K562 (cell line): Measurements from ENCODE around the gene SMIM7. TPM values are rescaled to one million over a fixed set of nuclear protein-coding genes. Genes with fewer than 3 reads are reported as not detected.
"Not testable (repeated sequence)": the region's sequence is repeated elsewhere in the genome, so short reads cannot be mapped to it uniquely, and the experiment has no call there.

Source experiments
- ATAC-seq: fragments of 200-7000 bp; cut with Tn5 transposase; 3 replicates; pipeline ENCODE4 v1.9.1; 2020; ENCODE audit warnings: moderate library complexity
- BruUV-seq: library from RNA; stranded (reverse); fragments of 400-500 nt; replicated peaks from 2 replicates; lab custom pipeline; 2021; lab: Mats Ljungman, UMichigan
- CTCF ChIA-PET: fragments of 300-600 bp; formaldehyde crosslinking; extraction: SDS; loops from one replicate; lab custom pipeline; 2021; ENCODE audit warnings: low intra/inter-chr PET ratio; lab: Yijun Ruan, JAX
- POLR2A ChIA-PET: fragments of 300-600, 350-650 bp; sonication (Branson Sonifier 250); formaldehyde crosslinking; extraction: SDS; loops from one replicate; lab custom pipeline; 2021; ENCODE audit warnings: antibody characterized with exemption, inconsistent platforms; lab: Yijun Ruan, JAX
- DNase-seq, 4 experiments: peaks; one replicate each; pipeline versions ENCODE4 v3.0.0 to v3.0.0-alpha.2; 2011 to 2018; ENCODE audit warnings: low spot score in 3 of 4, mixed read lengths in 3 of 4; ENCODE audit errors: extremely low read depth in 1 of 4
- FAIRE-seq: peaks from 2 replicates; lab custom pipeline; 2011; peaks lifted over from hg19 to GRCh38; lab: Jason Lieb, UNC
- H2AFZ ChIP-seq: 2 replicates; pipeline ENCODE4 v1.6.0; 2011; ENCODE audit warnings: low read depth, low read length, control low read depth, inconsistent platforms
- H3K27ac ChIP-seq: fragments of 200-600 bp; 3 replicates; pipeline ENCODE4 v1.8.0; 2011; ENCODE audit warnings: low read depth, mild to moderate bottlenecking, control low read depth, inconsistent platforms, low read length, moderate library complexity, mixed read lengths; ENCODE audit errors: extremely low read depth
- H3K27me3 ChIP-seq, 2 experiments: fragments of 300-600 bp in 1 of 2; 2 replicates in 1 of 2; 3 replicates in 1 of 2; pipeline versions ENCODE4 v1.6.0 to v1.8.0; 2011; ENCODE audit warnings: inconsistent platforms in 2 of 2, low read length in 2 of 2, mild to moderate bottlenecking in 1 of 2, mixed read lengths in 1 of 2, moderate library complexity in 1 of 2; ENCODE audit not compliant: control insufficient read depth in 2 of 2, insufficient read depth in 2 of 2
- H3K36me3 ChIP-seq: fragments of 300-600 bp; 3 replicates; pipeline ENCODE4 v1.8.0; 2011; ENCODE audit warnings: mild to moderate bottlenecking, low read length, inconsistent platforms; ENCODE audit not compliant: control insufficient read depth, insufficient read depth
- H3K4me1 ChIP-seq, 2 experiments: fragments of 200-600 bp in 1 of 2; replicated peaks in 1 of 2; 2 replicates in 1 of 2; 3 replicates in 1 of 2; pipeline versions ENCODE4 v1.5.1 to v1.8.0; 2011; ENCODE audit warnings: inconsistent platforms in 2 of 2, low read length in 2 of 2, mild to moderate bottlenecking in 1 of 2, mixed read lengths in 1 of 2, moderate library complexity in 1 of 2; ENCODE audit not compliant: control insufficient read depth in 2 of 2, insufficient read depth in 2 of 2
- H3K4me2 ChIP-seq: 2 replicates; pipeline ENCODE4 v1.6.1; 2011; ENCODE audit warnings: low read length, control low read depth, inconsistent platforms, mixed read lengths; ENCODE audit not compliant: insufficient read depth
- H3K4me3 ChIP-seq: fragments of 200-600 bp; sonication (generic), shearing (Covaris generic); 2 replicates; pipeline ENCODE4 v1.5.1; 2016; ENCODE audit warnings: control low read depth, inconsistent platforms
- H3K79me2 ChIP-seq: fragments of 200-600 bp; 3 replicates; pipeline ENCODE4 v1.8.0; 2011; ENCODE audit warnings: low read length, inconsistent platforms; ENCODE audit not compliant: control insufficient read depth, insufficient read depth
- H3K9ac ChIP-seq, 2 experiments: 2 replicates each; pipeline versions ENCODE4 v1.6.0 to v1.6.1; 2011; ENCODE audit warnings: low read depth in 2 of 2, low read length in 2 of 2, control low read depth in 1 of 2, inconsistent platforms in 1 of 2, mild to moderate bottlenecking in 1 of 2, mixed read lengths in 1 of 2; ENCODE audit not compliant: insufficient read depth in 1 of 2
- H3K9me1 ChIP-seq: one replicate; pipeline ENCODE4 v1.6.0; 2011; ENCODE audit warnings: inconsistent platforms, mild to moderate bottlenecking, low read length, moderate library complexity; ENCODE audit not compliant: control insufficient read depth, insufficient read depth
- H3K9me3 ChIP-seq: replicated peaks from 2 replicates; pipeline ENCODE4 v1.5.1; 2011; ENCODE audit warnings: low read depth, low read length, inconsistent platforms; ENCODE audit not compliant: control insufficient read depth, insufficient read depth
- H4K20me1 ChIP-seq: replicated peaks from 2 replicates; pipeline ENCODE4 v1.6.1; 2011; ENCODE audit warnings: low read length, inconsistent platforms, mixed read lengths; ENCODE audit not compliant: control insufficient read depth, insufficient read depth
- CEBPB ChIP-seq: fragments of 450-650 bp; IDR thresholded peaks from 2 replicates; pipeline ENCODE4 v1.6.1; 2016; ENCODE audit warnings: missing genetic modification characterization, missing compliant biosample characterization
- CEBPG ChIP-seq, 3 experiments: fragments of 200-800 bp in 1 of 3; sonication (Bioruptor generic) in 1 of 3; sonication (generic) in 1 of 3; formaldehyde crosslinking in 1 of 3; IDR thresholded peaks in 2 of 3; conservative IDR thresholded peaks in 1 of 3; 2 replicates each; pipeline versions ENCODE4 v1.6.1 to v1.8.0; 2016 to 2022; ENCODE audit warnings: missing compliant biosample characterization in 2 of 3, missing genetic modification characterization in 2 of 3, mild to moderate bottlenecking in 1 of 3, missing genetic modification reagents in 1 of 3
- SNRNP70 ChIP-seq: fragments of 200-400 bp; formaldehyde crosslinking; optimal IDR thresholded peaks from 2 replicates; pipeline ENCODE3; 2017; ENCODE audit warnings: low read depth, low read length
- TBL1XR1 ChIP-seq, 2 experiments: IDR thresholded peaks; 2 replicates each; pipeline ENCODE4 v1.6.1; 2012; ENCODE audit warnings: improper control_type of control experiment in 2 of 2, low read length in 2 of 2, mild to moderate bottlenecking in 1 of 2
- ZBTB8A ChIP-seq: fragments of 450-650 bp; IDR thresholded peaks from 2 replicates; pipeline ENCODE4 v1.6.1; 2018; ENCODE audit warnings: mild to moderate bottlenecking, moderate library complexity; ENCODE audit not compliant: partially characterized antibody
- WGBS: fragments of 100-300 bp; shearing (Covaris generic); methylation state at CpG from one replicate; pipeline ENCODE4 v1.1.6; 2016; ENCODE audit warnings: low coverage, mixed read lengths; ENCODE audit not compliant: insufficient coverage; ENCODE audit errors: missing lambda C conversion rate; 5-methylcytosine and 5-hydroxymethylcytosine counted together
- in situ Hi-C: fragments of 300-500 bp; cut with MboI; formaldehyde crosslinking; loops from 4 replicates; pipeline ENCODE4 v1.15.0; 2018; ENCODE audit warnings: inconsistent platforms, mixed read lengths
- intact Hi-C: fragments of 100-400 bp; cut with micrococcal nuclease; formaldehyde crosslinking; loops from 2 replicates; pipeline ENCODE4 v1.14.2; 2022
- polyA plus RNA-seq, 8 experiments: library from polyadenylated mRNA; depleted of rRNA in 4 of 8; stranded (reverse) in 5 of 8; unstranded in 3 of 8; fragments of >200 nt; fragmentation: Nextera tagmentation in 2 of 8; fragmentation: Illumina TruSeq in 1 of 8; extraction: Ambion mirVana in 2 of 8; extraction: Trizol in 1 of 8; gene quantifications; 2 replicates each; pipeline versions ENCODE4 v1.2.1 to v1.2.3, GENCODE V29; 2011 to 2014; ENCODE audit warnings: inconsistent platforms in 1 of 8, missing spikeins in 1 of 8
- total RNA-seq, 7 experiments: library from RNA; depleted of rRNA in 6 of 7; stranded (reverse); fragments of >200 nt in 6 of 7; fragmentation: Illumina TruSeq in 2 of 7; extraction: Trizol in 2 of 7; gene quantifications; 2 replicates each; pipeline versions ENCODE4 v1.2.1 to v1.2.3, GENCODE V29; 2011 to 2021; ENCODE audit warnings: low replicate concordance in 1 of 7
- TF ChIP-seq, protein P1 (sequence below), 2 experiments: fragments of 450-650 bp in 1 of 2; sonication (generic) in 1 of 2; formaldehyde crosslinking in 1 of 2; IDR thresholded peaks in 1 of 2; conservative IDR thresholded peaks in 1 of 2; 2 replicates each; pipeline versions ENCODE4 v1.6.1 to v1.8.1; 2016 to 2023; ENCODE audit warnings: mild to moderate bottlenecking in 2 of 2, moderate library complexity in 2 of 2, inconsistent platforms in 1 of 2, missing genetic modification reagents in 1 of 2

Gene SMIM7
- total and polyA plus RNA-seq, 9 of the 15 experiments (the other 6 are each of a cell fraction or from before 2014, with no cell fraction given) = 55.3 to 265 (median 107) TPM

DNA sequence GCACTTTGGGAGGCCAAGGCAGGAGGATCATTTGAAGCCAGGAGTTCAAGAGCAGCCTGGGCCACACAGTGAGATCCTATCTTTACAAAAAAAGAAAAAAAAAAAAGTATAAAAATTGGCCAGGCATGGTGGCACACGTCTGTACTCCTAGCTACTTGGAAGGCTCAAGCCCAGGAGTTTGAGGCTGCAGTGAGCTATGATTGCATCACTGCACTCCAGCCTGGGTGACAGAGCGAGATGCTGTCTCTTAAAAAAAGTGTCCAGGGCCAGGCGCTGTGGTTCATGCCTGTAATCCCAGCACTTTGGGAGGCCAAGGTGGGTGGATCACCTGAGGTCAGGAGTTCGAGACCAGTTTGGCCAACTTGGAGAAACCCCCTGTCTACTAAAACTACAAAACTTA, 13.9 kb upstream of the SMIM7 start:
- in situ Hi-C loops, FAIRE-seq: not testable (repeated sequence)

DNA sequence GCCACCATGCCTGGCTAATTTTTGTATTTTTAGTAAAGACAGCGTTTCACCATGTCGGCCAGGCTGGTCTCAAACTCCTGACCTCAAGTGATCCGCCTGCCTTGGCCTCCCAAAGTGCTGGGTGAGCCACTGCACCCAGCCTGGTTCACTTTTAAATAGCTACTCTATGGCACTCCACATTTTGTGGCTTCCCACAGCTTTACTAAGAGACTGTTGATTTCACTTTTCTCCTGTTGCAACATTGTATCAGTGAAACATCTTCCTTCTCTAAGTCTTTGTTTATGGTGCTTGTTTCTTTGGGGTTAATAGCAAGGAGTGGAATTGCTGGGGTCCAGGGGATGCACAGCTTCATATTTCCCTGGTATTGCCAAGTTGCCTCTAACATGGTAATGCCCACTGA, 13.3 kb upstream of the SMIM7 start:
- in situ Hi-C loops (no loop called here), intact Hi-C loops (no loop called here)
- Histone ChIP-seq H3K27ac (no peak overlapping the region), H4K20me1 (no peaks in the 10 kb centered on the region), H3K36me3 (no peaks in the 10 kb centered on the region), H2AFZ (no peak overlapping the region), H3K9me1 (no peaks in the 10 kb centered on the region), H3K4me2 (no peak overlapping the region), H3K9ac (no peak overlapping the region), H3K79me2 (no peaks in the 10 kb centered on the region), H3K4me3 (no peak overlapping the region), H3K27me3 (no peaks in the 10 kb centered on the region), H3K4me1 (no peaks in the 10 kb centered on the region; a peak in 1 of 5 replicates), H3K9me3 (no peaks in the 10 kb centered on the region)
- FAIRE-seq = no peak
- no peak for ATAC-seq
- WGBS = 11% methylated on average over 3 of the region's 3 CpGs
- TF ChIP-seq SNRNP70 = no peak
- no peak for TF ChIP-seq TBL1XR1 (IDR thresholded peaks at IDR 0.05; ENCODE audit: low read length in 2 of 2)
- no peak for TF ChIP-seq ZBTB8A
- ChIA-PET CTCF (no interaction called here), POLR2A (interaction anchor here (0.5 to 1.2 kb wide), 4 partner anchors 10 to 511 kb away, joined by 3 read pairs; no protein-coding TSS in a partner anchor)
- DNase-seq = no peak
- no TSS peak for BruUV-seq

More for the DNA sequence above, 13.9 kb upstream of the SMIM7 start:
- H3K79me2 ChIP-seq, H3K36me3 ChIP-seq, H3K9me1 ChIP-seq, H3K27ac ChIP-seq, H3K4me3 ChIP-seq, ATAC-seq, H3K4me2 ChIP-seq, H3K9ac ChIP-seq, H3K9me3 ChIP-seq, BruUV-seq, H3K27me3 ChIP-seq, H2AFZ ChIP-seq, CTCF ChIA-PET, DNase-seq, H4K20me1 ChIP-seq, intact Hi-C loops, H3K4me1 ChIP-seq: not testable (repeated sequence)
- TF ChIP-seq, protein P1, sequence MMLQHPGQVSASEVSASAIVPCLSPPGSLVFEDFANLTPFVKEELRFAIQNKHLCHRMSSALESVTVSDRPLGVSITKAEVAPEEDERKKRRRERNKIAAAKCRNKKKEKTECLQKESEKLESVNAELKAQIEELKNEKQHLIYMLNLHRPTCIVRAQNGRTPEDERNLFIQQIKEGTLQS (IDR thresholded peaks at IDR 0.05) = peak; percentile 75
- TF ChIP-seq, protein P1 (CRISPR knock-in tag; conservative IDR thresholded peaks at IDR 0.05) = not testable (repeated sequence)
- TF ChIP-seq CEBPB = peak; percentile 57; the same call in 1 of the 2 replicates
- peak; percentile 48 for TF ChIP-seq CEBPG (CRISPR knock-in tag; IDR thresholded peaks at IDR 0.05)
- TF ChIP-seq CEBPG (tag; conservative IDR thresholded peaks at IDR 0.05 in 1 of 2, IDR thresholded peaks at IDR 0.05 in 1 of 2) = peak; percentile 27 to 35; a peak in 3 of 4 replicates
- 23% methylated on average over 4 of the region's 4 CpGs for WGBS
- POLR2A ChIA-PET = interaction anchor here (0.6 to 1.2 kb wide), 2 partner anchors 24 to 51 kb away, joined by 3 read pairs; no protein-coding TSS in a partner anchor
